Tibial nerve (tissue), 4 donors: Measurements from ENCODE around the gene CHMP4B. TPM values are rescaled to one million over a fixed set of nuclear protein-coding genes. Genes with fewer than 3 reads are reported as not detected.

Experiments
- DNase-seq, 2 donors: peaks; one replicate each; pipeline ENCODE4 v3.0.0-alpha.2; 2019; ENCODE audit warnings: low spot score in 2 of 2
- H3K27ac ChIP-seq, 4 donors: fragments of 200-600 bp; sonication (generic) in 3 of 4; one replicate each; pipeline ENCODE4 v1.5.1; 2017 to 2019; ENCODE audit warnings: mild to moderate bottlenecking in 1 of 4
- H3K27me3 ChIP-seq, 2 donors: fragments of 200-600 bp; sonication (generic) in 1 of 2; one replicate each; pipeline versions ENCODE4 v1.5.1 to v1.6.0; 2017 to 2019
- H3K36me3 ChIP-seq, 3 donors: fragments of 200-600 bp; sonication (generic); one replicate each; pipeline ENCODE4 v1.5.1; 2018 to 2019
- H3K4me1 ChIP-seq, 4 donors: fragments of 200-600 bp; sonication (generic) in 3 of 4; one replicate each; pipeline ENCODE4 v1.5.1; 2017 to 2019
- H3K4me3 ChIP-seq, 4 donors: fragments of 200-600 bp; sonication (generic) in 3 of 4; one replicate each; pipeline ENCODE4 v1.5.1; 2017 to 2019; ENCODE audit warnings: mild to moderate bottlenecking in 1 of 4, moderate library complexity in 1 of 4
- H3K9me3 ChIP-seq, 4 donors: fragments of 200-600 bp; sonication (generic) in 3 of 4; one replicate each; pipeline ENCODE4 v1.5.1; 2017 to 2019
- CTCF ChIP-seq, 5 experiments: fragments of 200-600 bp in 3 of 5; fragments of 450-650 bp in 2 of 5; sonication (generic) in 3 of 5; IDR thresholded peaks; one replicate each; pipeline ENCODE4 v1.5.1; 2016 to 2019; ENCODE audit warnings: antibody characterized with exemption in 5 of 5, mild to moderate bottlenecking in 3 of 5, moderate library complexity in 2 of 5
- EP300 ChIP-seq, 2 donors: sonication (generic); formaldehyde crosslinking; IDR thresholded peaks; one replicate each; pipeline ENCODE4 v1.6.1; 2017; ENCODE audit warnings: antibody characterized with exemption in 2 of 2, mild to moderate bottlenecking in 1 of 2
- POLR2A ChIP-seq, 2 donors: fragments of 450-650 bp; IDR thresholded peaks; one replicate each; pipeline ENCODE4 v1.6.1; 2017; ENCODE audit warnings: antibody characterized with exemption in 2 of 2, mild to moderate bottlenecking in 2 of 2, moderate library complexity in 2 of 2
- WGBS, 2 donors: methylation state at CpG; one replicate each; pipeline ENCODE4 v1.1.5; 2018; 5-methylcytosine and 5-hydroxymethylcytosine counted together
- total RNA-seq, 4 donors: library from RNA; depleted of rRNA; stranded (reverse); fragments of >200 nt; gene quantifications; one replicate each; pipeline ENCODE4 v1.1.0, GENCODE V29; 2016

The CHMP4B gene
- total RNA-seq = 10 to 100 TPM; 72.0 to 93.1 (median 78.9) TPM

GRCh38 chr20:33810885-33811775, at the start of gene CHMP4B:
Gene CHMP4B (plus strand): TSS chr20:33811348. CDS start chr20:33811469, 121 bp downstream.
- Histone ChIP-seq H3K4me1 (peaks cover 0 to 38% (median 14%) of the 10 kb centered on the region in 4 donors), H3K9me3 (no peaks in the 10 kb centered on the region), H3K27ac (peak within 1 kb of the TSS; percentile 82 to 97 (median 90)), H3K36me3 (no peaks in the 10 kb centered on the region), H3K27me3 (no peaks in the 10 kb centered on the region), H3K4me3 (peak within 1 kb of the TSS; percentile 70 to 93 (median 80))
- peak; percentile 99 for DNase-seq
- WGBS, 2 donors = 0 to 1% methylated on average over 31 to 49 of the region's 71 CpGs
- TF ChIP-seq EP300 (IDR thresholded peaks at IDR 0.05) = peak; percentile 90 to 94
- peak; percentile 89 to 94 for TF ChIP-seq POLR2A (IDR thresholded peaks at IDR 0.05)
- TF ChIP-seq CTCF (IDR thresholded peaks at IDR 0.05) = peak in 2 of 5 experiments; percentile 47 to 50

DNA sequence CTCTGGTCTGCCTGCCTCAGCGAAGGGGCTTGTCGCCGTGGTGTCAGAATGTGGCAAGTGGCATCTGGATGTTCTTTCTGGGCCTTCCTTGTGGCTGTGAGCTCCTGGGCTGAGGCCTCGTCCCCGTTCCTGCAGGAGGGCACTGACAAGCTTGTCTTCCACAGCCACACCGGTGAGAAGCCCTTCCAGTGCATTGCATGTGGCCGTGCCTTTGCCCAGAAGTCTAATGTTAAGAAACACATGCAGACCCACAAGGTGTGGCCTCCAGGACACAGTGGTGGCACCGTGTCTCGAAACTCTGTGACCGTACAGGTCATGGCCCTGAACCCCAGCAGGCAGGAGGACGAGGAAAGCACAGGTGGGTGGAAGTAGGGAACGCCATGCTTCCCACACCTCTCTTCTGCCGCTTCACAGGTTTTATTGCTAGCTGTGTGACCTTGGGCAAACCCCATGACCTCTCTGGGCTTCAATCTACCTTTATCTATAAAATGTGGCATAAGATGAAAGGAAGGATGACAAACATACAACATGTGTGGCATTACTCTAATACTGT, 49.4 kb upstream of the CHMP4B start:
- no peak for TF ChIP-seq EP300 (IDR thresholded peaks at IDR 0.05)
- TF ChIP-seq POLR2A (IDR thresholded peaks at IDR 0.05) = no peak
- no peak for TF ChIP-seq CTCF (IDR thresholded peaks at IDR 0.05)
- peaks cover 0 to 88% (median 0%) of the 10 kb centered on the region in 3 donors for H3K36me3 ChIP-seq

GRCh38 chr20:33765099-33765498, 46.0 kb upstream of the CHMP4B start:
- DNase-seq = no peak
- peaks cover 0 to 87% (median 0%) of the 10 kb centered on the region in 3 donors for H3K36me3 ChIP-seq
- 82 to 86% methylated on average over 2 of the region's 2 CpGs for WGBS, 2 donors

More for the DNA sequence above, 49.4 kb upstream of the CHMP4B start:
- H3K4me1 ChIP-seq = no peaks in the 10 kb centered on the region
- no peaks in the 10 kb centered on the region for H3K27me3 ChIP-seq
- H3K4me3 ChIP-seq = no peak overlapping the region
- DNase-seq = no peak
- WGBS, 2 donors = 90 to 94% methylated on average over 13 of the region's 13 CpGs
- H3K27ac ChIP-seq = no peak overlapping the region
- H3K9me3 ChIP-seq = peaks cover 0 to 6% (median 0%) of the 10 kb centered on the region in 4 donors

DNA sequence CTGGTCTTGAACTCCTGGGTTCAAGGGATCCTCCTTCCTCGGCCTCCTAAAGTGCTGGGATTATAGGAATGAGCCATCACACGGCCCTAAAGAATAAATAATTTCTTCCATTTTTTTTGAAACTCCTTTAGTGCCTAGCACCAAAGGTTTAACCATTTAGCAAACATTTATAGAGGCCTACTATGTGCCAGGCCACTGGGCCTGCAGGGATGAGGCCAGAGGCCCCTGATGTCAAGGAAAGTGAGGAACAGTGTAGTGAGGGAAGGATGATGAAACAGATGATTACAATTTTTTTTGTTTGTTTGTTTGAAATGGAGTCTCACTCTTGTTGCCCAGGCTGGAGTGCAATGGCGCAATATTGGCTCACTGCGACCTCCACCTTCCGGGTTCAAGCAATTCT, 45.6 kb upstream of the CHMP4B start:
- no peak for DNase-seq
- H3K9me3 ChIP-seq = no peaks in the 10 kb centered on the region
- H3K4me3 ChIP-seq = no peak overlapping the region
- peaks cover 0 to 89% (median 0%) of the 10 kb centered on the region in 3 donors for H3K36me3 ChIP-seq
- no peaks in the 10 kb centered on the region for H3K4me1 ChIP-seq
- no peaks in the 10 kb centered on the region for H3K27me3 ChIP-seq
- WGBS, 2 donors = 94 to 95% methylated on average over 5 of the region's 5 CpGs
- no peak overlapping the region for H3K27ac ChIP-seq
- TF ChIP-seq EP300 (IDR thresholded peaks at IDR 0.05) = no peak
- TF ChIP-seq POLR2A (IDR thresholded peaks at IDR 0.05) = no peak
- no peak for TF ChIP-seq CTCF (IDR thresholded peaks at IDR 0.05)

More at GRCh38 chr20:33765099-33765498, 46.0 kb upstream of the CHMP4B start:
- Histone ChIP-seq H3K27ac (no peak overlapping the region), H3K4me3 (no peak overlapping the region), H3K4me1 (no peaks in the 10 kb centered on the region), H3K9me3 (no peaks in the 10 kb centered on the region), H3K27me3 (no peaks in the 10 kb centered on the region)
- TF ChIP-seq EP300 (IDR thresholded peaks at IDR 0.05) (no peak), CTCF (IDR thresholded peaks at IDR 0.05) (no peak), POLR2A (IDR thresholded peaks at IDR 0.05) (no peak)

DNA sequence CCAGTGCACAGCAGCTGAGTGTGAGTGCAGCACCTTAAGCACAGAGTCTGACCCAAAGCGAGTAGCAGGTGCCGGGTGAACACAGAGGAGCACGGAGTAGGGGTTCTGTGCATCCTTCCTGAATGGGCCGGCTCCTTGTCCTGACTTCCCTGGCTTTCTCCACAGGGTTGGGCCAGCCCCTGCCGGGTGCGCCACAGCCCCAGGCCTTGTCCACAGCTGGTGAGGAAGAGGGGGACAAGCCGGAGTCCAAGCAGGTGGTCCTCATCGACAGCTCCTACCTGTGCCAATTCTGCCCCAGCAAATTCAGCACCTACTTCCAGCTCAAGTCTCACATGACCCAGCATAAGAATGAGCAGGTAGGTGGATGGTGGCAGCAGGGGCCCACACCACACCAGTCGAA, 44.5 kb upstream of the CHMP4B start:
- 91 to 94% methylated on average over 9 of the region's 9 CpGs for WGBS, 2 donors
- H3K36me3 ChIP-seq = peaks cover 0 to 88% (median 0%) of the 10 kb centered on the region in 3 donors
- no peak for DNase-seq
- H3K4me1 ChIP-seq = no peaks in the 10 kb centered on the region
- H3K27me3 ChIP-seq = no peaks in the 10 kb centered on the region
- H3K4me3 ChIP-seq = no peak overlapping the region
- no peak overlapping the region for H3K27ac ChIP-seq
- no peaks in the 10 kb centered on the region for H3K9me3 ChIP-seq
- TF ChIP-seq POLR2A (IDR thresholded peaks at IDR 0.05) (no peak), CTCF (IDR thresholded peaks at IDR 0.05) (no peak), EP300 (IDR thresholded peaks at IDR 0.05) (no peak)
